Measurements from ENCODE around the gene MSANTD2. TPM values are rescaled to one million over a fixed set of nuclear protein-coding genes. Genes with fewer than 3 reads are reported as not detected.

The MSANTD2 gene
- total and polyA plus RNA-seq, 9 of the 15 experiments (the other 6 are each of a cell fraction or from before 2014, with no cell fraction given), result 1.3 to 9.9 (median 5.3) TPM

DNA sequence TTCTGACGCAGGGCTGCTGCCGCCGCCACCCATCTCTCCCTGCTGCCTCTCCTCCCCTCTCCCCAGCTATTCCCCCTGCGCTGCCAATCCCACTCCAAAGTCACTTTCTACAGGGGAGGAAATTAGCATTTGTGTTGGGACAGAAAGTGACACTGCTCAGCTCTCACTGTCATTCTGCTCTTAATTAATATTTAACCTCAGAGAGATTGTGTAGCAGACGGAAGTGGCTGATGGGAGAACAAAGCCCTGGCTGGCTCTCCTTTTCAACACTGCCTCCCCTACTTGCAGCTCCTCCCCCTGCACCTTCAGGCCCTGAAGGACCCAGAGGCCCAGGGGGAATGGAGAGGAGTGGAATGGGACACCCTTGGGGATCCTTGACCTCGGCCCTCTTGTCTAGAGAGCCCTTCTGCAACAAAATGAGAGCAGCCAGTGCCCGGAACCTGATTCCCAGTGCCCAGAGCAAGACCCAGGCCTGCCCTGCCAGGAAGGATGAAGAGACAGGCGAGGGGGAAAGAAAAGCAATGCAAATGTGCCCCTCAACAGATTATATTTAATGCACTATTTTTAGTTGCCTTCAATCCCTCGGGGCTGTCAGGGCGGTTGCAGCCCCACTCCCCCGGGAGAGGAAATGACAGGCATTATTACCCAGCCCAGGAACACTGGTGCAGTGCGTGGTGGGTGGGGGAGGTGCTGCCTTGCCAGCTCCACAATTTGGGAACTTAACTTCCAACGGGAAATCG, 75.1 kb downstream of the MSANTD2 start:
- WGBS (ENCODE audit: insufficient coverage, low coverage, missing lambda C conversion rate), result 1% methylated on average over 14 of the region's 14 CpGs
- Histone ChIP-seq H3K4me1 (replicated peaks in 1 of 2; ENCODE audit: control insufficient read depth in 2 of 2, insufficient read depth in 2 of 2, low read length in 2 of 2) (no peaks in the 10 kb centered on the region; a peak in 1 of 5 replicates), H3K9me3 (replicated peaks; ENCODE audit: control insufficient read depth, insufficient read depth, low read depth, low read length) (no peaks in the 10 kb centered on the region), H3K79me2 (ENCODE audit: control insufficient read depth, insufficient read depth, low read length) (no peaks in the 10 kb centered on the region), H3K9ac (ENCODE audit: insufficient read depth in 1 of 2, low read depth in 2 of 2, low read length in 2 of 2) (no peak overlapping the region), H2AFZ (ENCODE audit: low read depth, low read length) (no peak overlapping the region), H3K36me3 (ENCODE audit: control insufficient read depth, insufficient read depth, low read length) (no peaks in the 10 kb centered on the region), H4K20me1 (replicated peaks; ENCODE audit: control insufficient read depth, insufficient read depth, low read length) (0 out of 2 replicates have a peak, but pooled peaks cover 3% of the 10 kb centered on the region), H3K9me1 (ENCODE audit: control insufficient read depth, insufficient read depth, low read length) (no peaks in the 10 kb centered on the region), H3K4me3 (no peak overlapping the region), H3K27ac (ENCODE audit: extremely low read depth, low read depth, low read length) (no peak overlapping the region), H3K27me3 (ENCODE audit: control insufficient read depth in 2 of 2, insufficient read depth in 2 of 2, low read length in 2 of 2) (peaks cover 30 to 65% of the 10 kb centered on the region in 2 experiments), H3K4me2 (ENCODE audit: insufficient read depth, low read length) (no peak overlapping the region)
- BruUV-seq (replicated peaks), result no TSS peak
- FAIRE-seq, result no peak
- no peak for ATAC-seq
- no peak for DNase-seq (ENCODE audit: extremely low read depth in 1 of 4, low spot score in 3 of 4)
- intact Hi-C loops (cut with micrococcal nuclease), result no loop called here
- in situ Hi-C loops (cut with MboI), result no loop called here
- ChIA-PET POLR2A (no interaction called here), CTCF (ENCODE audit: low intra/inter-chr PET ratio) (no interaction called here)
- no peak for TF ChIP-seq ZBED1 (IDR thresholded peaks at IDR 0.05)
- TF ChIP-seq, protein P1, sequence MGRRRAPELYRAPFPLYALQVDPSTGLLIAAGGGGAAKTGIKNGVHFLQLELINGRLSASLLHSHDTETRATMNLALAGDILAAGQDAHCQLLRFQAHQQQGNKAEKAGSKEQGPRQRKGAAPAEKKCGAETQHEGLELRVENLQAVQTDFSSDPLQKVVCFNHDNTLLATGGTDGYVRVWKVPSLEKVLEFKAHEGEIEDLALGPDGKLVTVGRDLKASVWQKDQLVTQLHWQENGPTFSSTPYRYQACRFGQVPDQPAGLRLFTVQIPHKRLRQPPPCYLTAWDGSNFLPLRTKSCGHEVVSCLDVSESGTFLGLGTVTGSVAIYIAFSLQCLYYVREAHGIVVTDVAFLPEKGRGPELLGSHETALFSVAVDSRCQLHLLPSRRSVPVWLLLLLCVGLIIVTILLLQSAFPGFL (CRISPR knock-in tag; IDR thresholded peaks at IDR 0.05), result no peak
- no peak for TF ChIP-seq NKRF (IDR thresholded peaks at IDR 0.05; ENCODE audit: borderline replicate concordance)
- TF ChIP-seq, protein P2, sequence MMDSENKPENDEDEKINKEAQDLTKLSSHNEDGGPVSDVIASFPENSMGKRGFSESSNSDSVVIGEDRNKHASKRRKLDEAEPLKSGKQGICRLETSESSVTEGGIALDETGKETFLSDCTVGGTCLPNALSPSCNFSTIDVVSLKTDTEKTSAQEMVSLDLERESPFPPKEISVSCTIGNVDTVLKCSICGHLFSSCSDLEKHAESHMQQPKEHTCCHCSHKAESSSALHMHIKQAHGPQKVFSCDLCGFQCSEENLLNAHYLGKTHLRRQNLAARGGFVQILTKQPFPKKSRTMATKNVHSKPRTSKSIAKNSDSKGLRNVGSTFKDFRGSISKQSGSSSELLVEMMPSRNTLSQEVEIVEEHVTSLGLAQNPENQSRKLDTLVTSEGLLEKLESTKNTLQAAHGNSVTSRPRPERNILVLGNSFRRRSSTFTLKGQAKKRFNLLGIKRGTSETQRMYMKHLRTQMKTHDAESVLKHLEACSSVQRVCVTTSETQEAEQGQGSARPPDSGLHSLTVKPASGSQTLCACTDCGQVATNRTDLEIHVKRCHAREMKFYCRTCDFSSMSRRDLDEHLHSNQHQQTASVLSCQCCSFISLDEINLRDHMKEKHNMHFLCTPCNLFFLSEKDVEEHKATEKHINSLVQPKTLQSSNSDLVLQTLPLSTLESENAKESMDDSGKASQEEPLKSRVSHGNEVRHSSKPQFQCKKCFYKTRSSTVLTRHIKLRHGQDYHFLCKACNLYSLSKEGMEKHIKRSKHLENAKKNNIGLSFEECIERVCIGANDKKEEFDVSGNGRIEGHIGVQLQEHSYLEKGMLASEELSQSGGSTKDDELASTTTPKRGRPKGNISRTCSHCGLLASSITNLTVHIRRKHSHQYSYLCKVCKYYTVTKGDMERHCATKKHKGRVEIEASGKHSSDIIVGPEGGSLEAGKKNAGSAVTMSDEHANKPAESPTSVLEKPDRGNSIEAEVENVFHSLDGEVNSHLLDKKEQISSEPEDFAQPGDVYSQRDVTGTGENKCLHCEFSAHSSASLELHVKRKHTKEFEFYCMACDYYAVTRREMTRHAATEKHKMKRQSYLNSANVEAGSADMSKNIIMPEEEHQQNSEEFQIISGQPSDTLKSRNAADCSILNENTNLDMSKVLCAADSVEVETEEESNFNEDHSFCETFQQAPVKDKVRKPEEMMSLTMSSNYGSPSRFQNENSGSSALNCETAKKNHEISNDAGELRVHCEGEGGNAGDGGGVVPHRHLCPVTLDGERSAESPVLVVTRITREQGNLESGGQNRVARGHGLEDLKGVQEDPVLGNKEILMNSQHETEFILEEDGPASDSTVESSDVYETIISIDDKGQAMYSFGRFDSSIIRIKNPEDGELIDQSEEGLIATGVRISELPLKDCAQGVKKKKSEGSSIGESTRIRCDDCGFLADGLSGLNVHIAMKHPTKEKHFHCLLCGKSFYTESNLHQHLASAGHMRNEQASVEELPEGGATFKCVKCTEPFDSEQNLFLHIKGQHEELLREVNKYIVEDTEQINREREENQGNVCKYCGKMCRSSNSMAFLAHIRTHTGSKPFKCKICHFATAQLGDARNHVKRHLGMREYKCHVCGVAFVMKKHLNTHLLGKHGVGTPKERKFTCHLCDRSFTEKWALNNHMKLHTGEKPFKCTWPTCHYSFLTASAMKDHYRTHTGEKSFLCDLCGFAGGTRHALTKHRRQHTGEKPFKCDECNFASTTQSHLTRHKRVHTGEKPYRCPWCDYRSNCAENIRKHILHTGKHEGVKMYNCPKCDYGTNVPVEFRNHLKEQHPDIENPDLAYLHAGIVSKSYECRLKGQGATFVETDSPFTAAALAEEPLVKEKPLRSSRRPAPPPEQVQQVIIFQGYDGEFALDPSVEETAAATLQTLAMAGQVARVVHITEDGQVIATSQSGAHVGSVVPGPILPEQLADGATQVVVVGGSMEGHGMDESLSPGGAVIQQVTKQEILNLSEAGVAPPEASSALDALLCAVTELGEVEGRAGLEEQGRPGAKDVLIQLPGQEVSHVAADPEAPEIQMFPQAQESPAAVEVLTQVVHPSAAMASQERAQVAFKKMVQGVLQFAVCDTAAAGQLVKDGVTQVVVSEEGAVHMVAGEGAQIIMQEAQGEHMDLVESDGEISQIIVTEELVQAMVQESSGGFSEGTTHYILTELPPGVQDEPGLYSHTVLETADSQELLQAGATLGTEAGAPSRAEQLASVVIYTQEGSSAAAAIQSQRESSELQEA (IDR thresholded peaks at IDR 0.05; ENCODE audit: low read depth), result no peak
- TF ChIP-seq RNF219 (CRISPR knock-in tag; IDR thresholded peaks at IDR 0.05), result no peak
- no peak for TF ChIP-seq HDGF (IDR thresholded peaks at IDR 0.05)
- no peak for TF ChIP-seq DDX20 (tag; IDR thresholded peaks at IDR 0.05; ENCODE audit: low read depth)
- no peak for TF ChIP-seq PHF21A (IDR thresholded peaks at IDR 0.05; ENCODE audit: borderline replicate concordance, low read depth)
